ENCODE measurements around the gene ORMDL2. TPM values are rescaled to one million over a fixed set of nuclear protein-coding genes. Genes with fewer than 3 reads are reported as not detected.

ORMDL2 gene
- total and polyA plus RNA-seq, 2 experiments from 2014 or later = 18.0 to 55.1 TPM

GRCh38 chr12:55795950-55796349 lies 21.9 kb upstream of the ORMDL2 start:
- Mint-ChIP-seq H3K4me3 (no peak overlapping the region), H3K9me3 (no peaks in the 10 kb centered on the region), H3K36me3 (ENCODE audit: low read depth) (peaks cover 82% of the 10 kb centered on the region), H3K27ac (no peak overlapping the region), H3K4me1 (peaks cover 6% of the 10 kb centered on the region), H3K27me3 (ENCODE audit: insufficient read depth, low read depth, poor library complexity) (no peaks in the 10 kb centered on the region)
- no peak for ATAC-seq
- Histone ChIP-seq H3K27ac (ENCODE audit: low read depth) (no peak overlapping the region), H2AFZ (no peak overlapping the region), H3K36me3 (ENCODE audit: insufficient read depth) (peaks cover 48% of the 10 kb centered on the region), H3F3A (replicated peaks; ENCODE audit: low read depth) (peaks cover 10% of the 10 kb centered on the region), H3K4me1 (ENCODE audit: insufficient read depth) (peaks cover 4% of the 10 kb centered on the region; the same call in 1 of the 2 replicates), H3K4me3 (no peak overlapping the region), H4K20me1 (replicated peaks; ENCODE audit: insufficient read depth) (peaks cover 10% of the 10 kb centered on the region), H3K4me2 (no peak overlapping the region), H3K27me3 (ENCODE audit: insufficient read depth) (no peaks in the 10 kb centered on the region), H3K9me2 (ENCODE audit: insufficient read depth) (no peaks in the 10 kb centered on the region), H3K79me2 (replicated peaks; ENCODE audit: insufficient read depth) (peaks cover 22% of the 10 kb centered on the region)
- DNase-seq (ENCODE audit: low spot score) = no peak
- no peak for TF ChIP-seq ZNF331 (CRISPR knock-in tag; IDR thresholded peaks at IDR 0.05; ENCODE audit: low read depth)
- TF ChIP-seq NANOG (IDR thresholded peaks at IDR 0.05; ENCODE audit: borderline replicate concordance) = no peak
- TF ChIP-seq CREB1 (CRISPR knock-in tag; IDR thresholded peaks at IDR 0.05; ENCODE audit: low read depth) = no peak
- TF ChIP-seq JUNB (IDR thresholded peaks at IDR 0.05; ENCODE audit: unreplicated experiment) = no peak
- TF ChIP-seq POLR2AphosphoS5 (IDR thresholded peaks at IDR 0.05; ENCODE audit: low read depth) = no peak
- TF ChIP-seq ETS1 (IDR thresholded peaks at IDR 0.05) = no peak
- no peak for TF ChIP-seq CTCF (conservative IDR thresholded peaks at IDR 0.05; ENCODE audit: low read depth in 2 of 2)
- TF ChIP-seq, protein P1, sequence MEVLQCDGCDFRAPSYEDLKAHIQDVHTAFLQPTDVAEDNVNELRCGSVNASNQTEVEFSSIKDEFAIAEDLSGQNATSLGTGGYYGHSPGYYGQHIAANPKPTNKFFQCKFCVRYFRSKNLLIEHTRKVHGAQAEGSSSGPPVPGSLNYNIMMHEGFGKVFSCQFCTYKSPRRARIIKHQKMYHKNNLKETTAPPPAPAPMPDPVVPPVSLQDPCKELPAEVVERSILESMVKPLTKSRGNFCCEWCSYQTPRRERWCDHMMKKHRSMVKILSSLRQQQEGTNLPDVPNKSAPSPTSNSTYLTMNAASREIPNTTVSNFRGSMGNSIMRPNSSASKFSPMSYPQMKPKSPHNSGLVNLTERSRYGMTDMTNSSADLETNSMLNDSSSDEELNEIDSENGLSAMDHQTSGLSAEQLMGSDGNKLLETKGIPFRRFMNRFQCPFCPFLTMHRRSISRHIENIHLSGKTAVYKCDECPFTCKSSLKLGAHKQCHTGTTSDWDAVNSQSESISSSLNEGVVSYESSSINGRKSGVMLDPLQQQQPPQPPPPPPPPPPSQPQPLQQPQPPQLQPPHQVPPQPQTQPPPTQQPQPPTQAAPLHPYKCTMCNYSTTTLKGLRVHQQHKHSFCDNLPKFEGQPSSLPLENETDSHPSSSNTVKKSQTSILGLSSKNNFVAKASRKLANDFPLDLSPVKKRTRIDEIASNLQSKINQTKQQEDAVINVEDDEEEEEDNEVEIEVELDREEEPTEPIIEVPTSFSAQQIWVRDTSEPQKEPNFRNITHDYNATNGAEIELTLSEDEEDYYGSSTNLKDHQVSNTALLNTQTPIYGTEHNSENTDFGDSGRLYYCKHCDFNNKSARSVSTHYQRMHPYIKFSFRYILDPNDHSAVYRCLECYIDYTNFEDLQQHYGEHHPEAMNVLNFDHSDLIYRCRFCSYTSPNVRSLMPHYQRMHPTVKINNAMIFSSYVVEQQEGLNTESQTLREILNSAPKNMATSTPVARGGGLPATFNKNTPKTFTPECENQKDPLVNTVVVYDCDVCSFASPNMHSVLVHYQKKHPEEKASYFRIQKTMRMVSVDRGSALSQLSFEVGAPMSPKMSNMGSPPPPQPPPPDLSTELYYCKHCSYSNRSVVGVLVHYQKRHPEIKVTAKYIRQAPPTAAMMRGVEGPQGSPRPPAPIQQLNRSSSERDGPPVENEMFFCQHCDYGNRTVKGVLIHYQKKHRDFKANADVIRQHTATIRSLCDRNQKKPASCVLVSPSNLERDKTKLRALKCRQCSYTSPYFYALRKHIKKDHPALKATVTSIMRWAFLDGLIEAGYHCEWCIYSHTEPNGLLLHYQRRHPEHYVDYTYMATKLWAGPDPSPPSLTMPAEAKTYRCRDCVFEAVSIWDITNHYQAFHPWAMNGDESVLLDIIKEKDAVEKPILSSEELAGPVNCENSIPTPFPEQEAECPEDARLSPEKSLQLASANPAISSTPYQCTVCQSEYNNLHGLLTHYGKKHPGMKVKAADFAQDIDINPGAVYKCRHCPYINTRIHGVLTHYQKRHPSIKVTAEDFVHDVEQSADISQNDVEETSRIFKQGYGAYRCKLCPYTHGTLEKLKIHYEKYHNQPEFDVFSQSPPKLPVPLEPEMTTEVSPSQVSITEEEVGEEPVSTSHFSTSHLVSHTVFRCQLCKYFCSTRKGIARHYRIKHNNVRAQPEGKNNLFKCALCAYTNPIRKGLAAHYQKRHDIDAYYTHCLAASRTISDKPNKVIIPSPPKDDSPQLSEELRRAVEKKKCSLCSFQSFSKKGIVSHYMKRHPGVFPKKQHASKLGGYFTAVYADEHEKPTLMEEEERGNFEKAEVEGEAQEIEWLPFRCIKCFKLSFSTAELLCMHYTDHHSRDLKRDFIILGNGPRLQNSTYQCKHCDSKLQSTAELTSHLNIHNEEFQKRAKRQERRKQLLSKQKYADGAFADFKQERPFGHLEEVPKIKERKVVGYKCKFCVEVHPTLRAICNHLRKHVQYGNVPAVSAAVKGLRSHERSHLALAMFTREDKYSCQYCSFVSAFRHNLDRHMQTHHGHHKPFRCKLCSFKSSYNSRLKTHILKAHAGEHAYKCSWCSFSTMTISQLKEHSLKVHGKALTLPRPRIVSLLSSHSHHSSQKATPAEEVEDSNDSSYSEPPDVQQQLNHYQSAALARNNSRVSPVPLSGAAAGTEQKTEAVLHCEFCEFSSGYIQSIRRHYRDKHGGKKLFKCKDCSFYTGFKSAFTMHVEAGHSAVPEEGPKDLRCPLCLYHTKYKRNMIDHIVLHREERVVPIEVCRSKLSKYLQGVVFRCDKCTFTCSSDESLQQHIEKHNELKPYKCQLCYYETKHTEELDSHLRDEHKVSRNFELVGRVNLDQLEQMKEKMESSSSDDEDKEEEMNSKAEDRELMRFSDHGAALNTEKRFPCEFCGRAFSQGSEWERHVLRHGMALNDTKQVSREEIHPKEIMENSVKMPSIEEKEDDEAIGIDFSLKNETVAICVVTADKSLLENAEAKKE (CRISPR knock-in tag; IDR thresholded peaks at IDR 0.05) = no peak
- no peak for TF ChIP-seq ZNF114 (CRISPR knock-in tag; IDR thresholded peaks at IDR 0.05)
- TF ChIP-seq EZH2phosphoT487 (IDR thresholded peaks at IDR 0.05; ENCODE audit: unreplicated experiment) = no peak
- no peak for TF ChIP-seq EZH2 (IDR thresholded peaks at IDR 0.05; ENCODE audit: low read depth, unreplicated experiment)
- TF ChIP-seq, protein P2, sequence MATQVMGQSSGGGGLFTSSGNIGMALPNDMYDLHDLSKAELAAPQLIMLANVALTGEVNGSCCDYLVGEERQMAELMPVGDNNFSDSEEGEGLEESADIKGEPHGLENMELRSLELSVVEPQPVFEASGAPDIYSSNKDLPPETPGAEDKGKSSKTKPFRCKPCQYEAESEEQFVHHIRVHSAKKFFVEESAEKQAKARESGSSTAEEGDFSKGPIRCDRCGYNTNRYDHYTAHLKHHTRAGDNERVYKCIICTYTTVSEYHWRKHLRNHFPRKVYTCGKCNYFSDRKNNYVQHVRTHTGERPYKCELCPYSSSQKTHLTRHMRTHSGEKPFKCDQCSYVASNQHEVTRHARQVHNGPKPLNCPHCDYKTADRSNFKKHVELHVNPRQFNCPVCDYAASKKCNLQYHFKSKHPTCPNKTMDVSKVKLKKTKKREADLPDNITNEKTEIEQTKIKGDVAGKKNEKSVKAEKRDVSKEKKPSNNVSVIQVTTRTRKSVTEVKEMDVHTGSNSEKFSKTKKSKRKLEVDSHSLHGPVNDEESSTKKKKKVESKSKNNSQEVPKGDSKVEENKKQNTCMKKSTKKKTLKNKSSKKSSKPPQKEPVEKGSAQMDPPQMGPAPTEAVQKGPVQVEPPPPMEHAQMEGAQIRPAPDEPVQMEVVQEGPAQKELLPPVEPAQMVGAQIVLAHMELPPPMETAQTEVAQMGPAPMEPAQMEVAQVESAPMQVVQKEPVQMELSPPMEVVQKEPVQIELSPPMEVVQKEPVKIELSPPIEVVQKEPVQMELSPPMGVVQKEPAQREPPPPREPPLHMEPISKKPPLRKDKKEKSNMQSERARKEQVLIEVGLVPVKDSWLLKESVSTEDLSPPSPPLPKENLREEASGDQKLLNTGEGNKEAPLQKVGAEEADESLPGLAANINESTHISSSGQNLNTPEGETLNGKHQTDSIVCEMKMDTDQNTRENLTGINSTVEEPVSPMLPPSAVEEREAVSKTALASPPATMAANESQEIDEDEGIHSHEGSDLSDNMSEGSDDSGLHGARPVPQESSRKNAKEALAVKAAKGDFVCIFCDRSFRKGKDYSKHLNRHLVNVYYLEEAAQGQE (IDR thresholded peaks at IDR 0.05; ENCODE audit: unreplicated experiment) = no peak
